IMR-90 (cell line): ENCODE results near the gene HKDC1. TPM values are rescaled to one million over a fixed set of nuclear protein-coding genes. Genes with fewer than 3 reads are reported as not detected.

Experiments used
- ATAC-seq: fragments of 200-7000 bp; cut with Tn5 transposase; 2 replicates; pipeline ENCODE4 v1.9.1; 2020; ENCODE audit warnings: low read depth, mild to moderate bottlenecking, moderate library complexity
- BruUV-seq: library from RNA; stranded (reverse); fragments of 400-500 nt; replicated peaks from 2 replicates; lab custom pipeline; 2021; lab: Mats Ljungman, UMichigan
- CTCF ChIA-PET: fragments of 300-600 bp; formaldehyde crosslinking; extraction: SDS; loops from one replicate; lab custom pipeline; 2021; ENCODE audit warnings: antibody characterized with exemption; lab: Yijun Ruan, JAX
- POLR2A ChIA-PET: fragments of 300-600 bp; sonication (Branson Sonifier 250); formaldehyde crosslinking; loops from one replicate; lab custom pipeline; 2022; ENCODE audit warnings: antibody characterized with exemption; ENCODE audit not compliant: unreplicated experiment; lab: Charles Lee
- DNase-seq: peaks from one replicate; pipeline ENCODE4 v3.0.0; 2013
- H2AFZ ChIP-seq: replicated peaks from 2 replicates; pipeline ENCODE3; 2013; ENCODE audit warnings: low read length, mild to moderate bottlenecking; ENCODE audit not compliant: poor library complexity
- H2AK5ac ChIP-seq: 2 replicates; pipeline ENCODE4 v1.6.1; 2013; ENCODE audit warnings: low read depth, low read length, inconsistent platforms
- H2AK9ac ChIP-seq: replicated peaks from 2 replicates; pipeline ENCODE3; 2013; ENCODE audit warnings: mild to moderate bottlenecking, low read depth, low read length, moderate library complexity; ENCODE audit not compliant: poor library complexity
- H2BK120ac ChIP-seq: 2 replicates; pipeline ENCODE4 v1.6.1; 2013; ENCODE audit warnings: low read depth, low read length, inconsistent platforms
- H2BK15ac ChIP-seq: 3 replicates; pipeline ENCODE4 v1.6.1; 2013; ENCODE audit warnings: low read depth, low read length, inconsistent platforms
- H2BK20ac ChIP-seq: 2 replicates; pipeline ENCODE4 v1.6.1; 2013; ENCODE audit warnings: low read depth, mild to moderate bottlenecking, inconsistent platforms, low read length, moderate library complexity
- H2BK5ac ChIP-seq: 2 replicates; pipeline ENCODE4 v1.6.1; 2013; ENCODE audit warnings: mild to moderate bottlenecking, low read depth, low read length, inconsistent platforms; ENCODE audit not compliant: poor library complexity, severe bottlenecking
- H3K14ac ChIP-seq: replicated peaks from 2 replicates; pipeline ENCODE4 v1.6.1; 2013; ENCODE audit warnings: low read depth, low read length, inconsistent platforms
- H3K18ac ChIP-seq: 2 replicates; pipeline ENCODE4 v1.6.1; 2013; ENCODE audit warnings: low read depth, low read length, control low read depth
- H3K23ac ChIP-seq: 2 replicates; pipeline ENCODE4 v1.6.1; 2013; ENCODE audit warnings: low read depth, low read length, inconsistent platforms
- H3K27ac ChIP-seq: 2 replicates; pipeline ENCODE4 v1.5.1; 2013; ENCODE audit warnings: mild to moderate bottlenecking, control low read depth, low read length; ENCODE audit not compliant: insufficient read depth
- H3K27me3 ChIP-seq: 2 replicates; pipeline ENCODE4 v1.6.1; 2013; ENCODE audit warnings: low read length; ENCODE audit not compliant: control insufficient read depth, insufficient read depth
- H3K36me3 ChIP-seq: 2 replicates; pipeline ENCODE4 v1.6.1; 2013; ENCODE audit warnings: low read length, mixed read lengths; ENCODE audit not compliant: control insufficient read depth, insufficient read depth
- H3K4ac ChIP-seq: 2 replicates; pipeline ENCODE4 v1.6.1; 2013; ENCODE audit warnings: low read depth, low read length, inconsistent platforms
- H3K4me1 ChIP-seq: 2 replicates; pipeline ENCODE4 v1.6.1; 2013; ENCODE audit warnings: low read length, mixed read lengths; ENCODE audit not compliant: control insufficient read depth, insufficient read depth
- H3K4me2 ChIP-seq: 2 replicates; pipeline ENCODE4 v1.6.1; 2013; ENCODE audit warnings: low read depth, mild to moderate bottlenecking, control low read depth, low read length, moderate library complexity
- H3K4me3 ChIP-seq: 2 replicates; pipeline ENCODE4 v1.5.1; 2013; ENCODE audit warnings: low read depth, mild to moderate bottlenecking, control low read depth, low read length, moderate library complexity; ENCODE audit not compliant: insufficient read depth
- H3K56ac ChIP-seq: 2 replicates; pipeline ENCODE4 v1.6.1; 2013; ENCODE audit warnings: low read length, inconsistent platforms; ENCODE audit not compliant: insufficient read depth; ENCODE audit errors: extremely low read depth
- H3K79me1 ChIP-seq, 2 experiments: 2 replicates each; pipeline ENCODE4 v1.6.1; 2013; ENCODE audit warnings: low read length in 2 of 2, inconsistent platforms in 1 of 2, low read depth in 1 of 2
- H3K9ac ChIP-seq: 2 replicates; pipeline ENCODE4 v1.6.1; 2013; ENCODE audit warnings: low read depth, low read length, control low read depth
- H3K9me1 ChIP-seq: 2 replicates; pipeline ENCODE4 v1.6.1; 2013; ENCODE audit warnings: low read length, inconsistent platforms; ENCODE audit not compliant: insufficient read depth
- H3K9me3 ChIP-seq: 2 replicates; pipeline ENCODE4 v1.6.1; 2013; ENCODE audit warnings: low read length; ENCODE audit not compliant: control insufficient read depth, insufficient read depth
- H4K20me1 ChIP-seq: 2 replicates; pipeline ENCODE4 v1.6.1; 2013; ENCODE audit warnings: low read length, inconsistent platforms; ENCODE audit not compliant: insufficient read depth
- H4K5ac ChIP-seq: 2 replicates; pipeline ENCODE4 v1.6.1; 2013; ENCODE audit warnings: mild to moderate bottlenecking, low read depth, low read length, control low read depth
- H4K8ac ChIP-seq, 2 experiments: 2 replicates each; pipeline ENCODE4 v1.6.1; 2013; ENCODE audit warnings: low read depth in 2 of 2, low read length in 2 of 2, control low read depth in 1 of 2, inconsistent platforms in 1 of 2
- H4K91ac ChIP-seq: 2 replicates; pipeline ENCODE4 v1.6.1; 2013; ENCODE audit warnings: low read depth, low read length, inconsistent platforms; ENCODE audit not compliant: insufficient read depth
- BHLHE40 ChIP-seq: fragments of 150-350 bp; IDR thresholded peaks from 2 replicates; pipeline ENCODE4 v1.6.1; 2016; ENCODE audit warnings: mild to moderate bottlenecking, low read depth, low read length
- CEBPB ChIP-seq: IDR thresholded peaks from 2 replicates; pipeline ENCODE4 v1.6.1; 2012; ENCODE audit warnings: low read depth, low read length, improper control_type of control experiment
- CHD1 ChIP-seq: IDR thresholded peaks from 2 replicates; pipeline ENCODE4 v1.6.1; 2012; ENCODE audit warnings: low read depth, low read length, improper control_type of control experiment
- CTCF ChIP-seq: conservative IDR thresholded peaks from 2 replicates; pipeline ENCODE4 v1.5.1; 2012; ENCODE audit warnings: mild to moderate bottlenecking, low read depth, low read length, improper control_type of control experiment
- ELK1 ChIP-seq: fragments of 150-350 bp; IDR thresholded peaks from 2 replicates; pipeline ENCODE4 v1.6.1; 2016; ENCODE audit warnings: low read depth, mild to moderate bottlenecking, low read length, moderate library complexity, borderline replicate concordance
- FOS ChIP-seq: fragments of 150-350 bp; IDR thresholded peaks from 2 replicates; pipeline ENCODE4 v1.6.1; 2016; ENCODE audit warnings: low read depth, low read length
- MAFK ChIP-seq: IDR thresholded peaks from 2 replicates; pipeline ENCODE4 v1.6.1; 2012; ENCODE audit warnings: low read depth, low read length, improper control_type of control experiment
- MAZ ChIP-seq: IDR thresholded peaks from 2 replicates; pipeline ENCODE4 v1.6.1; 2012; ENCODE audit warnings: low read depth, mild to moderate bottlenecking, low read length, improper control_type of control experiment, moderate library complexity, borderline replicate concordance
- MXI1 ChIP-seq: IDR thresholded peaks from 2 replicates; pipeline ENCODE4 v1.6.1; 2012; ENCODE audit warnings: low read depth, mild to moderate bottlenecking, low read length, moderate library complexity, borderline replicate concordance
- NFE2L2 ChIP-seq: fragments of 150-350 bp; IDR thresholded peaks from 2 replicates; pipeline ENCODE4 v1.6.1; 2016; ENCODE audit warnings: low read depth, mild to moderate bottlenecking, low read length
- POLR2A ChIP-seq: IDR thresholded peaks from 2 replicates; pipeline ENCODE4 v1.6.1; 2012; ENCODE audit warnings: mild to moderate bottlenecking, low read depth, low read length
- RAD21 ChIP-seq: IDR thresholded peaks from 2 replicates; pipeline ENCODE4 v1.6.1; 2012; ENCODE audit warnings: low read length, improper control_type of control experiment
- RCOR1 ChIP-seq: IDR thresholded peaks from 2 replicates; pipeline ENCODE4 v1.6.1; 2012; ENCODE audit warnings: mild to moderate bottlenecking, low read length, improper control_type of control experiment; ENCODE audit not compliant: insufficient replicate concordance
- RFX5 ChIP-seq: IDR thresholded peaks from 2 replicates; pipeline ENCODE4 v1.8.0; 2012; ENCODE audit warnings: low read depth, mild to moderate bottlenecking, low read length, moderate library complexity
- SMC3 ChIP-seq: fragments of 150-350 bp; IDR thresholded peaks from 2 replicates; pipeline ENCODE4 v1.6.1; 2016; ENCODE audit warnings: low read depth, mild to moderate bottlenecking, antibody characterized with exemption, low read length, moderate library complexity
- USF2 ChIP-seq: fragments of 150-350 bp; IDR thresholded peaks from 2 replicates; pipeline ENCODE4 v1.6.1; 2017; ENCODE audit warnings: mild to moderate bottlenecking, antibody characterized with exemption, low read length, low read depth
- WGBS, 2 experiments: methylation state at CpG; one replicate each; pipeline versions ENCODE4 v1.1.5 to v1.1.7; 2013; ENCODE audit warnings: missing lambda C conversion rate in 2 of 2; ENCODE audit not compliant: insufficient read length in 1 of 2; ENCODE audit errors: extremely low coverage in 2 of 2; 5-methylcytosine and 5-hydroxymethylcytosine counted together
- dilution Hi-C: fragments of 300-500 bp; cut with HindIII; formaldehyde crosslinking; loops from one replicate; pipeline ENCODE4 v1.14.3; 2018; ENCODE audit warnings: low sequenced_read_pairs; ENCODE audit not compliant: unreplicated experiment
- in situ Hi-C: fragments of 300-500 bp; cut with MboI; formaldehyde crosslinking; loops from 3 replicates; pipeline ENCODE4 v1.14.3; 2019; ENCODE audit warnings: low sequenced_read_pairs, inconsistent platforms, mixed read lengths
- intact Hi-C: fragments of 100-400 bp; cut with micrococcal nuclease; formaldehyde crosslinking; loops from 2 replicates; pipeline ENCODE4 v1.10.0; 2022
- polyA plus RNA-seq, 3 experiments: library from polyadenylated mRNA; depleted of rRNA; stranded (reverse); fragments of >200 nt; gene quantifications; 2 replicates each; pipeline ENCODE4 v1.2.3, GENCODE V29; 2012; ENCODE audit warnings: low replicate concordance in 1 of 3
- total RNA-seq: library from RNA; depleted of rRNA; stranded (reverse); fragments of >200 nt; gene quantifications from 2 replicates; pipeline ENCODE4 v1.2.3, GENCODE V29; 2012

HKDC1 gene
- total and polyA plus RNA-seq, 2 of the 4 experiments (the other 2 are of a cell fraction) = under 0.01 to 0.03 TPM

- POLR2A ChIA-PET = no interaction called here
- Histone ChIP-seq H3K23ac (no peak overlapping the region), H3K36me3 (peaks cover 17% of the 10 kb centered on the region), H3K14ac (no peak overlapping the region), H2AK5ac (no peak overlapping the region), H3K9me1 (no peaks in the 10 kb centered on the region), H4K5ac (no peak overlapping the region), H4K20me1 (no peaks in the 10 kb centered on the region), H2AK9ac (no peak overlapping the region), H3K9me3 (no peaks in the 10 kb centered on the region), H3K27me3 (no peaks in the 10 kb centered on the region), H2AFZ (no peak overlapping the region), H3K4me1 (no peaks in the 10 kb centered on the region), H4K8ac (no peak overlapping the region), H2BK120ac (no peak overlapping the region), H2BK15ac (no peak overlapping the region), H2BK20ac (no peak overlapping the region), H3K79me1 (no peaks in the 10 kb centered on the region), H3K4ac (no peak overlapping the region), H3K56ac (no peak overlapping the region), H3K4me2 (no peak overlapping the region), H3K18ac (no peak overlapping the region), H3K27ac (no peak overlapping the region), H3K9ac (no peak overlapping the region), H3K4me3 (no peak overlapping the region), H2BK5ac (no peak overlapping the region), H4K91ac (no peak overlapping the region)
- ATAC-seq = no peak
- dilution Hi-C loops = no loop called here
- CTCF ChIA-PET = no interaction called here
- TF ChIP-seq FOS (no peak), RFX5 (no peak), MAFK (no peak), MXI1 (no peak), MAZ (no peak), RAD21 (no peak), CTCF (no peak), POLR2A (no peak), RCOR1 (no peak), CEBPB (no peak), BHLHE40 (no peak), USF2 (no peak), SMC3 (no peak), NFE2L2 (no peak), CHD1 (no peak), ELK1 (no peak)
- no peak for DNase-seq
- WGBS, 2 experiments = no CpG with 5 or more reads among the region's 2 CpGs
- BruUV-seq = no TSS peak
- intact Hi-C loops = no loop called here
- in situ Hi-C loops = no loop called here
These were observed 9.0 kb upstream of the HKDC1 start for GRCh38 chr10:69211104-69211503.
